DND-41 (cell line): ENCODE results near the gene DHX38.
"Not testable (repeated sequence)": the region's sequence is repeated elsewhere in the genome, so short reads cannot be mapped to it uniquely, and the experiment has no call there.

Source experiments
- EZH2 ChIP-seq: IDR thresholded peaks from 3 replicates; pipeline ENCODE4 v1.6.1; 2012; ENCODE audit warnings: borderline replicate concordance, low read depth, mild to moderate bottlenecking, moderate library complexity, low read length, inconsistent platforms; ENCODE audit not compliant: severe bottlenecking
- TF ChIP-seq, protein P1 (sequence below): IDR thresholded peaks from 2 replicates; pipeline ENCODE4 v1.5.1; 2012; ENCODE audit warnings: borderline replicate concordance, low read length, moderate library complexity, mild to moderate bottlenecking; ENCODE audit not compliant: poor library complexity, severe bottlenecking; ENCODE audit errors: extremely low read depth

DNA sequence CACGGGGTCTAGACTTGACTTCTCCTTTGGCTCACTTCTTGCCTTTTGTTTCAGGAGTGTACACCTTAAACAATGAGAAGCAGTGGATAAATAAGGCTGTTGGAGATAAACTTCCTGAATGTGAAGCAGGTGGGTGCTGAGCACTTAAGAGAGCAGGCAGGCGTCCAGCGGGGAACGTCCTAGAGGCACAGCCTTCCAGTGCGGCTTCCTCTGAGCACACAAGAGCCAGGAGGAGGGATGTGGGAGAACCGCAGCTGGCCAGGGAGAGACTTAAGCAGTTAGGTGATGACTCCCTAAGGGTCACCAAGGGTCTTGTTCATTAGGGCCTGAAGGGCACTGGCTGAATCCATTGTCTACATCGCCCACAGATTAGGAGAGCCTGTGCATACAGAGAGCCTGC, 34.6 kb upstream of the DHX38 start:
- not testable (repeated sequence) for TF ChIP-seq EZH2
- TF ChIP-seq, protein P1, sequence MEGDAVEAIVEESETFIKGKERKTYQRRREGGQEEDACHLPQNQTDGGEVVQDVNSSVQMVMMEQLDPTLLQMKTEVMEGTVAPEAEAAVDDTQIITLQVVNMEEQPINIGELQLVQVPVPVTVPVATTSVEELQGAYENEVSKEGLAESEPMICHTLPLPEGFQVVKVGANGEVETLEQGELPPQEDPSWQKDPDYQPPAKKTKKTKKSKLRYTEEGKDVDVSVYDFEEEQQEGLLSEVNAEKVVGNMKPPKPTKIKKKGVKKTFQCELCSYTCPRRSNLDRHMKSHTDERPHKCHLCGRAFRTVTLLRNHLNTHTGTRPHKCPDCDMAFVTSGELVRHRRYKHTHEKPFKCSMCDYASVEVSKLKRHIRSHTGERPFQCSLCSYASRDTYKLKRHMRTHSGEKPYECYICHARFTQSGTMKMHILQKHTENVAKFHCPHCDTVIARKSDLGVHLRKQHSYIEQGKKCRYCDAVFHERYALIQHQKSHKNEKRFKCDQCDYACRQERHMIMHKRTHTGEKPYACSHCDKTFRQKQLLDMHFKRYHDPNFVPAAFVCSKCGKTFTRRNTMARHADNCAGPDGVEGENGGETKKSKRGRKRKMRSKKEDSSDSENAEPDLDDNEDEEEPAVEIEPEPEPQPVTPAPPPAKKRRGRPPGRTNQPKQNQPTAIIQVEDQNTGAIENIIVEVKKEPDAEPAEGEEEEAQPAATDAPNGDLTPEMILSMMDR: not testable (repeated sequence)
